HUES48 (cell line): Measurements from ENCODE around the gene RNASE7.
A peak's percentile ranks its signal among the peaks of the same experiment; 100 is the strongest.
"Not testable (repeated sequence)": the region's sequence is repeated elsewhere in the genome, so short reads cannot be mapped to it uniquely, and the experiment has no call there.

Experiments used
- H3K27ac ChIP-seq: one replicate; pipeline ENCODE4 v1.7.0; 2013; ENCODE audit warnings: low read depth, low read length, inconsistent platforms
- H3K27me3 ChIP-seq: 2 replicates; pipeline ENCODE4 v1.6.1; 2013; ENCODE audit warnings: mild to moderate bottlenecking, low read length; ENCODE audit not compliant: control insufficient read depth, insufficient read depth
- H3K36me3 ChIP-seq: 2 replicates; pipeline ENCODE4 v1.6.1; 2013; ENCODE audit warnings: low read length; ENCODE audit not compliant: control insufficient read depth, insufficient read depth
- H3K4me1 ChIP-seq: 2 replicates; pipeline ENCODE4 v1.6.1; 2013; ENCODE audit warnings: mild to moderate bottlenecking, low read length; ENCODE audit not compliant: control insufficient read depth, insufficient read depth
- H3K4me3 ChIP-seq: 2 replicates; pipeline ENCODE4 v1.5.1; 2013; ENCODE audit warnings: mild to moderate bottlenecking, low read depth, low read length
- H3K9ac ChIP-seq: 2 replicates; pipeline ENCODE4 v1.6.1; 2013; ENCODE audit warnings: mild to moderate bottlenecking, low read depth, low read length, moderate library complexity
- H3K9me3 ChIP-seq: 2 replicates; pipeline ENCODE4 v1.6.1; 2013; ENCODE audit warnings: low read length; ENCODE audit not compliant: control insufficient read depth, insufficient read depth

RNASE7 gene

GRCh38 chr14:21041676-21042433, at the start of gene RNASE7:
Gene RNASE7, plus strand, starts transcription at chr14:21042362. Its CDS starts 631 bp downstream, at chr14:21042993.
- Histone ChIP-seq H3K9ac (no peak within 1 kb of the TSS), H3K36me3 (no peaks in the 10 kb centered on the region), H3K9me3 (no peaks in the 10 kb centered on the region), H3K4me1 (peaks cover 16% of the 10 kb centered on the region), H3K27ac (no peak within 1 kb of the TSS), H3K4me3 (no peak within 1 kb of the TSS), H3K27me3 (no peaks in the 10 kb centered on the region)

- peaks cover 56% of the 10 kb centered on the region for H3K36me3 ChIP-seq
- H3K4me1 ChIP-seq = peaks cover 8% of the 10 kb centered on the region
- no peak overlapping the region for H3K9ac ChIP-seq
- H3K27me3 ChIP-seq = no peaks in the 10 kb centered on the region
- no peaks in the 10 kb centered on the region for H3K9me3 ChIP-seq
- no peak overlapping the region for H3K4me3 ChIP-seq
- no peak overlapping the region for H3K27ac ChIP-seq
These were observed 45.6 kb upstream of the RNASE7 start for GRCh38 chr14:20996521-20996920.

- H3K9me3 ChIP-seq = no peaks in the 10 kb centered on the region
- no peak overlapping the region for H3K27ac ChIP-seq
- H3K4me1 ChIP-seq = peaks cover 8% of the 10 kb centered on the region
- no peak overlapping the region for H3K9ac ChIP-seq
- no peaks in the 10 kb centered on the region for H3K27me3 ChIP-seq
- peaks cover 50% of the 10 kb centered on the region for H3K36me3 ChIP-seq
- no peak overlapping the region for H3K4me3 ChIP-seq
These were observed 45.0 kb upstream of the RNASE7 start for GRCh38 chr14:20997115-20997514.

GRCh38 chr14:20997564-20997963, 44.6 kb upstream of the RNASE7 start:
- H3K36me3 ChIP-seq = peaks cover 45% of the 10 kb centered on the region

GRCh38 chr14:20998139-20998538, 44.0 kb upstream of the RNASE7 start:
- no peaks in the 10 kb centered on the region for H3K27me3 ChIP-seq
- peaks cover 40% of the 10 kb centered on the region for H3K36me3 ChIP-seq
- H3K9ac ChIP-seq = no peak overlapping the region
- no peaks in the 10 kb centered on the region for H3K9me3 ChIP-seq
- H3K4me1 ChIP-seq = peaks cover 8% of the 10 kb centered on the region
- no peak overlapping the region for H3K4me3 ChIP-seq
- H3K27ac ChIP-seq = peak overlapping the region; percentile 43

More at GRCh38 chr14:20997564-20997963, 44.6 kb upstream of the RNASE7 start:
- no peak overlapping the region for H3K27ac ChIP-seq
- H3K27me3 ChIP-seq = no peaks in the 10 kb centered on the region
- peaks cover 8% of the 10 kb centered on the region for H3K4me1 ChIP-seq
- no peak overlapping the region for H3K9ac ChIP-seq
- H3K4me3 ChIP-seq = no peak overlapping the region
- H3K9me3 ChIP-seq = no peaks in the 10 kb centered on the region

GRCh38 chr14:20998674-20999366, 43.3 kb upstream of the RNASE7 start, which contains the start of gene SLC39A2:
Gene SLC39A2, plus strand, starts transcription at chr14:20999293. Its CDS starts 154 bp downstream, at chr14:20999447.
- Histone ChIP-seq H3K9ac (no peak within 1 kb of the TSS), H3K27ac (peak within 1 kb of the TSS; percentile 43), H3K4me3 (no peak within 1 kb of the TSS), H3K27me3 (no peaks in the 10 kb centered on the region), H3K4me1 (peaks cover 8% of the 10 kb centered on the region), H3K36me3 (peaks cover 35% of the 10 kb centered on the region), H3K9me3 (no peaks in the 10 kb centered on the region)

- H3K36me3 ChIP-seq = peaks cover 27% of the 10 kb centered on the region
- H3K27ac ChIP-seq = no peak overlapping the region
- H3K9me3 ChIP-seq = no peaks in the 10 kb centered on the region
- H3K27me3 ChIP-seq = no peaks in the 10 kb centered on the region
- H3K9ac ChIP-seq = no peak overlapping the region
- peaks cover 8% of the 10 kb centered on the region for H3K4me1 ChIP-seq
- H3K4me3 ChIP-seq = no peak overlapping the region
These were observed 42.6 kb upstream of the RNASE7 start for GRCh38 chr14:20999591-20999990.

- Histone ChIP-seq H3K27ac (no peak overlapping the region), H3K9me3 (no peaks in the 10 kb centered on the region), H3K27me3 (no peaks in the 10 kb centered on the region), H3K36me3 (peaks cover 11% of the 10 kb centered on the region), H3K4me1 (peaks cover 8% of the 10 kb centered on the region), H3K9ac (no peak overlapping the region), H3K4me3 (no peak overlapping the region)
These were observed 40.9 kb upstream of the RNASE7 start for GRCh38 chr14:21001218-21001617.

- no peak overlapping the region for H3K27ac ChIP-seq
- no peaks in the 10 kb centered on the region for H3K27me3 ChIP-seq
- H3K4me3 ChIP-seq = no peak overlapping the region
- peaks cover 4% of the 10 kb centered on the region; the same call in 1 of the 2 replicates for H3K4me1 ChIP-seq
- H3K36me3 ChIP-seq = no peaks in the 10 kb centered on the region
- H3K9me3 ChIP-seq = no peaks in the 10 kb centered on the region
- H3K9ac ChIP-seq = no peak overlapping the region
These were observed 38.3 kb upstream of the RNASE7 start for GRCh38 chr14:21003788-21004346.

GRCh38 chr14:21009721-21010120, 32.4 kb upstream of the RNASE7 start:
- H3K27me3 ChIP-seq, H3K9me3 ChIP-seq, H3K4me1 ChIP-seq, H3K9ac ChIP-seq, H3K27ac ChIP-seq, H3K4me3 ChIP-seq, H3K36me3 ChIP-seq: not testable (repeated sequence)

- no peak overlapping the region for H3K9ac ChIP-seq
- H3K27me3 ChIP-seq = no peaks in the 10 kb centered on the region
- H3K4me3 ChIP-seq = no peak overlapping the region
- H3K36me3 ChIP-seq = no peaks in the 10 kb centered on the region
- no peak overlapping the region for H3K27ac ChIP-seq
- no peaks in the 10 kb centered on the region for H3K9me3 ChIP-seq
- H3K4me1 ChIP-seq = peaks cover 10% of the 10 kb centered on the region
These were observed 31.0 kb upstream of the RNASE7 start for GRCh38 chr14:21011136-21011535.
